GM23338 (cell line): ENCODE data around the gene AHNAK. TPM values are rescaled to one million over a fixed set of nuclear protein-coding genes. Genes with fewer than 3 reads are reported as not detected.

Source experiments
- ATAC-seq: fragments of 200-7000 bp; cut with Tn5 transposase; 3 replicates; pipeline ENCODE4 v1.9.1; 2020
- DNase-seq: peaks from one replicate; pipeline ENCODE4 v3.0.0-alpha.2; 2015; ENCODE audit warnings: low spot score
- H2AFZ ChIP-seq: fragments of 200-600 bp; sonication (generic); 2 replicates; pipeline ENCODE4 v1.8.0; 2016; ENCODE audit warnings: antibody characterized with exemption, mild to moderate bottlenecking, moderate library complexity
- H3F3A ChIP-seq: fragments of 200-600 bp; sonication (generic); replicated peaks from 2 replicates; pipeline ENCODE4 v1.8.0; 2017; ENCODE audit warnings: antibody characterized with exemption, mixed run types, low read depth
- H3K27ac ChIP-seq: fragments of 200-600 bp; sonication (generic); 2 replicates; pipeline ENCODE4 v1.6.1; 2016; ENCODE audit warnings: low read depth
- H3K27me3 ChIP-seq: fragments of 200-600 bp; sonication (generic); 2 replicates; pipeline ENCODE4 v1.8.0; 2016; ENCODE audit warnings: mild to moderate bottlenecking, mixed run types, moderate library complexity; ENCODE audit not compliant: insufficient read depth
- H3K36me3 ChIP-seq: fragments of 200-600 bp; sonication (generic); 2 replicates; pipeline ENCODE4 v1.8.0; 2016; ENCODE audit warnings: mild to moderate bottlenecking; ENCODE audit not compliant: insufficient read depth
- H3K4me1 ChIP-seq: fragments of 200-600 bp; sonication (generic); 2 replicates; pipeline ENCODE4 v1.8.0; 2016; ENCODE audit warnings: mild to moderate bottlenecking, moderate library complexity; ENCODE audit not compliant: insufficient read depth
- H3K4me2 ChIP-seq: fragments of 200-600 bp; sonication (generic); 2 replicates; pipeline ENCODE4 v1.7.1; 2017; ENCODE audit warnings: mixed run types
- H3K4me3 ChIP-seq: fragments of 200-600 bp; sonication (generic); 2 replicates; pipeline ENCODE4 v1.6.1; 2016; ENCODE audit warnings: mixed run types
- H3K79me2 ChIP-seq: fragments of 200-600 bp; sonication (generic); replicated peaks from 2 replicates; pipeline ENCODE4 v1.8.0; 2017; ENCODE audit warnings: mild to moderate bottlenecking; ENCODE audit not compliant: insufficient read depth
- H3K9me2 ChIP-seq: fragments of 200-600 bp; sonication (generic); 2 replicates; pipeline ENCODE4 v1.8.0; 2017; ENCODE audit not compliant: insufficient read depth
- H4K20me1 ChIP-seq: fragments of 200-600 bp; sonication (generic); replicated peaks from 2 replicates; pipeline ENCODE4 v1.8.0; 2017; ENCODE audit warnings: mild to moderate bottlenecking; ENCODE audit not compliant: insufficient read depth
- H3K27ac Mint-ChIP-seq: 2 replicates; pipeline ENCODE4 v1.8.0; 2020; ENCODE audit warnings: inconsistent platforms, mild to moderate bottlenecking, moderate library complexity, mixed read lengths
- H3K27me3 Mint-ChIP-seq: 3 replicates; pipeline ENCODE4 v1.8.0; 2022; ENCODE audit warnings: low read depth, mild to moderate bottlenecking, moderate library complexity, mixed read lengths, inconsistent platforms; ENCODE audit not compliant: insufficient read depth, poor library complexity
- H3K36me3 Mint-ChIP-seq: 3 replicates; pipeline ENCODE4 v1.8.0; 2021; ENCODE audit warnings: low read depth, mild to moderate bottlenecking, inconsistent platforms, moderate library complexity, mixed read lengths
- H3K4me1 Mint-ChIP-seq: 3 replicates; pipeline ENCODE4 v1.8.0; 2020; ENCODE audit warnings: mild to moderate bottlenecking, inconsistent platforms, mixed read lengths
- H3K4me3 Mint-ChIP-seq: 3 replicates; pipeline ENCODE4 v1.8.0; 2021; ENCODE audit warnings: moderate library complexity, mild to moderate bottlenecking, inconsistent platforms, mixed read lengths
- H3K9me3 Mint-ChIP-seq: 3 replicates; pipeline ENCODE4 v1.8.0; 2020; ENCODE audit warnings: moderate library complexity, mild to moderate bottlenecking, inconsistent platforms, mixed read lengths
- CTCF ChIP-seq, 2 experiments: fragments of 200-600 bp in 1 of 2; sonication (generic) in 1 of 2; conservative IDR thresholded peaks; 2 replicates each; pipeline versions ENCODE4 v1.5.1 to v1.6.1; 2016 to 2017; ENCODE audit warnings: antibody characterized with exemption in 2 of 2, low read depth in 2 of 2, mild to moderate bottlenecking in 2 of 2, moderate library complexity in 1 of 2
- EZH2 ChIP-seq: fragments of 200-600 bp; sonication (generic); IDR thresholded peaks from one replicate; pipeline ENCODE4 v1.8.0; 2017; ENCODE audit warnings: antibody characterized with exemption, mild to moderate bottlenecking, low read depth; ENCODE audit not compliant: unreplicated experiment
- EZH2phosphoT487 ChIP-seq: fragments of 200-600 bp; sonication (generic); IDR thresholded peaks from one replicate; pipeline ENCODE4 v1.8.1; 2018; ENCODE audit warnings: antibody characterized with exemption; ENCODE audit not compliant: unreplicated experiment
- JUNB ChIP-seq: IDR thresholded peaks from one replicate; pipeline ENCODE4 v1.6.1; 2016; ENCODE audit warnings: antibody characterized with exemption; ENCODE audit not compliant: unreplicated experiment
- NANOG ChIP-seq: IDR thresholded peaks from 2 replicates; pipeline ENCODE4 v1.6.1; 2016; ENCODE audit warnings: antibody characterized with exemption, borderline replicate concordance
- POLR2AphosphoS5 ChIP-seq: IDR thresholded peaks from 2 replicates; pipeline ENCODE4 v1.6.1; 2016; ENCODE audit warnings: antibody characterized with exemption, low read depth
- STAT1 ChIP-seq: IDR thresholded peaks from one replicate; pipeline ENCODE4 v1.6.1; 2016; ENCODE audit warnings: antibody characterized with exemption; ENCODE audit not compliant: unreplicated experiment
- polyA plus RNA-seq: library from polyadenylated mRNA; unstranded; fragments of >200 nt; fragmentation: Nextera tagmentation; extraction: Ambion mirVana; gene quantifications from 2 replicates; pipeline ENCODE4 v1.2.1, GENCODE V29; 2016
- total RNA-seq: library from RNA; depleted of rRNA; stranded (reverse); fragments of >200 nt; shearing (Covaris generic); gene quantifications from 2 replicates; pipeline ENCODE4 v1.2.3, GENCODE V29; 2014
- TF ChIP-seq, protein P1 (sequence below): IDR thresholded peaks from 2 replicates; pipeline ENCODE4 v1.6.1; 2016; ENCODE audit warnings: antibody characterized with exemption

Gene AHNAK
- total and polyA plus RNA-seq, 2 experiments from 2014 or later, result 0.91 to 2.1 TPM

DNA sequence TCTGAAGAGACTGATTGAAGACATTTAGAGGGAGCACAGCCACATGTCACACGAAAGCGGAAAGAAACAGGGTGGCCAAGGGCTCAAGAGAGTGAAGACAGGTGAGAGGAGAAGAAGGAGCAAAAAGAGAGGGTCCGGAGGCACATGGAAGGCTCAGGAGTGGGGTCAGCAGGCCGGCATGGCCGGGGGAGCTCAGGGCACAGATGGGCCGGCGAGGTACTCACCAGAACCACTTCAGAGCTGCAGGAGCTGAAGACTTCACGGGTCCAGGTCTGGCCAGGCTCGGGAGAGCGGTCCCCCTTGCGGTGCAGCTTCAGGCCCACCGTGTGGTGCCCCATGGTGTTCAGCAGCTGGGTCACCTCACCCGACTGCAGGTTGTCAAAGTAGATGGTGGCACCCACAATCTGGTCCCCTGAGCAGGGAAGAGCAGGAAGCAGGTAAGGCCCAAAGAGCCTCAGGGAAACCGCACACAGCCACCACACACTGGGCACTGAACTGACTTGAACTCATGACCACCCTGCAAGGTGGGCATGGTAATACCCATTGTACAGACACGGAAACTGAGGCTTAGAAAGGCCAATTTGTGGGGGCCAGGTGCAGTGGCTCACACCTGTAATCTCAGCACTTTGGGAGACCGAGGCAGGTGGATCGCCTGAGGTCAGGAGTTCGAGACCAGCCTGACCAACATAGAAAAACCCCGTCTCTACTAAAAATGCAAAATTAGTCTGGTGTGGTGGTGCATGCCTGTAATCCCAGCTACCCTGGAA is 11.6 kb downstream of the AHNAK start (continued):
- TF ChIP-seq CTCF (conservative IDR thresholded peaks at IDR 0.05; ENCODE audit: low read depth in 2 of 2) (no peak), EZH2 (no peak), JUNB (no peak), EZH2phosphoT487 (no peak), POLR2AphosphoS5 (no peak), STAT1 (no peak), NANOG (no peak)
- TF ChIP-seq, protein P1, sequence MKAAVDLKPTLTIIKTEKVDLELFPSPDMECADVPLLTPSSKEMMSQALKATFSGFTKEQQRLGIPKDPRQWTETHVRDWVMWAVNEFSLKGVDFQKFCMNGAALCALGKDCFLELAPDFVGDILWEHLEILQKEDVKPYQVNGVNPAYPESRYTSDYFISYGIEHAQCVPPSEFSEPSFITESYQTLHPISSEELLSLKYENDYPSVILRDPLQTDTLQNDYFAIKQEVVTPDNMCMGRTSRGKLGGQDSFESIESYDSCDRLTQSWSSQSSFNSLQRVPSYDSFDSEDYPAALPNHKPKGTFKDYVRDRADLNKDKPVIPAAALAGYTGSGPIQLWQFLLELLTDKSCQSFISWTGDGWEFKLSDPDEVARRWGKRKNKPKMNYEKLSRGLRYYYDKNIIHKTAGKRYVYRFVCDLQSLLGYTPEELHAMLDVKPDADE, result no peak

DNA sequence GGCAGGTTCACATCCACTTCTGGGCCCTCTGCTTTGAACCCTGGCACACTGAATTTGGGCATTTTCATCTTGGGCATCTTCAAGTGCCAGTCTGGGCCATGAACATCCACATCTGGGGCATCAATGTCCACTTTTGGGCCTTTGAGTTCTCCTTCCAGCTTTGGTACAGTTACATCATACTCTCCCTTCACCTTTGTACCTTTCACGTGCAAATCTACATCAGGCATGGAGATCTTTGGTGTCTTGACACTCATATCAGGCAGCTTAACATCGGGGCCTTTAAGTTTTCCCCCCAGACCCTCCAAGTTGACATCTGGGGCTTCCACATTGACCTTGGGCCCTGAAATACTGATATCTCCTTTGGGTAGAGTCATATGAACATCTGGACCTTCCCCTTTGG is 14.5 kb downstream of the AHNAK start:
- no peaks in the 10 kb centered on the region for H3K27me3 ChIP-seq
- H2AFZ ChIP-seq, result no peak overlapping the region
- H3K27ac ChIP-seq, result no peak overlapping the region
- H3K36me3 ChIP-seq, result no peaks in the 10 kb centered on the region
- ATAC-seq (no peak), DNase-seq (no peak)
- H4K20me1 ChIP-seq, result no peaks in the 10 kb centered on the region
- H3K4me3 ChIP-seq, result no peak overlapping the region
- H3K79me2 ChIP-seq, result no peaks in the 10 kb centered on the region
- 0 out of 2 replicates have a peak, but pooled peaks cover 4% of the 10 kb centered on the region for H3K4me1 ChIP-seq
- Mint-ChIP-seq H3K9me3 (peaks cover 24% of the 10 kb centered on the region), H3K36me3 (peaks cover 8% of the 10 kb centered on the region; the same call in 2 of the 3 replicates), H3K27me3 (peaks cover 1% of the 10 kb centered on the region), H3K27ac (no peak overlapping the region), H3K4me1 (peaks cover 7% of the 10 kb centered on the region), H3K4me3 (no peak overlapping the region)
- H3F3A ChIP-seq, result no peaks in the 10 kb centered on the region
- H3K4me2 ChIP-seq, result no peak overlapping the region
- no peak for TF ChIP-seq CTCF (conservative IDR thresholded peaks at IDR 0.05; ENCODE audit: low read depth in 2 of 2)
- H3K9me2 ChIP-seq, result 0 out of 2 replicates have a peak, but pooled peaks cover 3% of the 10 kb centered on the region
